ENCODE measurements around the gene SSH3. TPM values are rescaled to one million over a fixed set of nuclear protein-coding genes. Genes with fewer than 3 reads are reported as not detected.

The SSH3 gene
- total and polyA plus RNA-seq, 4 donors = 4.8 to 10.4 (median 8.1) TPM

DNA sequence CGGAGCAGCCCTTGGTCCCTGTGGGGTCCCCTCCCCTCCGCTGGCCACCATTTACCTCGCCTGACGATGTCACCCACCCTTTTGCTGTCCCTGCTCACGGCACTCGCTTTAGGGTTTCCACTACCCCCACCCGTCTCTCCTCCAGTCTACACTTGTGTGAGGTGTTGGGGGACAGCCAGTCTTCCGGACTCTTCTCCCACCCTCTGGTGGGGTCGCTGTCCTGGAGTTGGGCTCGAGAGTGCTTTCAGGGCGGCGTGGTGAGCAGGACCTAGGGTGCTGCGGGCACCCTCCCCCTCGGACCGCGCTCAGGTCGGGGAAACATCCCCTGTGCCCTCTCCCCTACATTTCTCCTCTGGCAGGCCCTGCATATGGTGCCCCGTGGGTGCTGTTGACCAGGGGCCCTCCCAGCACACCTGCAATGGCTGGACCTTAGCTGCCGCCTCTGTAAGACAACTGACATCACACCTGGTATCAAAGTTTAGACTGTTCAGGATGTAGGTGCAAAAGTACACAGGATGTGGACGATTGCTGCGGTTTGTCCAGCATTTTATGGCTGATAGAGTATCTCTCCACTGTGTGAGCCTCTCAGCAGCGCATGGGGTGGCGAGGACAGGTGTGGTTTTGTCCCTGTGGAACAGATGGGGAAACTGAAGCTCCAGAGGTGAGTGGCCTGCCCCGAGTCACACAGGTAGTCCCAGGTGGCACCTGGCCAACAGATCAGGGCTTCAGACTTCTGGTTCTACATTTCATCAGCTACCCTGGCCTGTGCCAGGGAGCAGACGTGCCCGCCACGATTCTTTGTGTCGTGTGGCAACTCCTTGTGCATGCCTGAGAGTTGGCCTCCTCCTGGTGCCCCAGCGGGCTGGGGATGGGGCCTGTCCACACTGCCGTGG is 35.9 kb upstream of the SSH3 start (continued):
- TF ChIP-seq, protein P1, sequence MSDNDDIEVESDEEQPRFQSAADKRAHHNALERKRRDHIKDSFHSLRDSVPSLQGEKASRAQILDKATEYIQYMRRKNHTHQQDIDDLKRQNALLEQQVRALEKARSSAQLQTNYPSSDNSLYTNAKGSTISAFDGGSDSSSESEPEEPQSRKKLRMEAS (IDR thresholded peaks at IDR 0.05) = no peak
- TF ChIP-seq NR2F2 (IDR thresholded peaks at IDR 0.05) (no peak), RXRA (IDR thresholded peaks at IDR 0.05) (peak; percentile 38 to 47), EGR1 (IDR thresholded peaks at IDR 0.05; ENCODE audit: low read depth in 2 of 2) (no peak), GABPA (IDR thresholded peaks at IDR 0.05 in 1 of 2, conservative IDR thresholded peaks at IDR 0.05 in 1 of 2) (peak in 1 of 2 donors; percentile 20), SP1 (IDR thresholded peaks at IDR 0.05) (peak; percentile 46), YY1 (IDR thresholded peaks at IDR 0.05) (peak; percentile 26)
- TF ChIP-seq, protein P2, sequence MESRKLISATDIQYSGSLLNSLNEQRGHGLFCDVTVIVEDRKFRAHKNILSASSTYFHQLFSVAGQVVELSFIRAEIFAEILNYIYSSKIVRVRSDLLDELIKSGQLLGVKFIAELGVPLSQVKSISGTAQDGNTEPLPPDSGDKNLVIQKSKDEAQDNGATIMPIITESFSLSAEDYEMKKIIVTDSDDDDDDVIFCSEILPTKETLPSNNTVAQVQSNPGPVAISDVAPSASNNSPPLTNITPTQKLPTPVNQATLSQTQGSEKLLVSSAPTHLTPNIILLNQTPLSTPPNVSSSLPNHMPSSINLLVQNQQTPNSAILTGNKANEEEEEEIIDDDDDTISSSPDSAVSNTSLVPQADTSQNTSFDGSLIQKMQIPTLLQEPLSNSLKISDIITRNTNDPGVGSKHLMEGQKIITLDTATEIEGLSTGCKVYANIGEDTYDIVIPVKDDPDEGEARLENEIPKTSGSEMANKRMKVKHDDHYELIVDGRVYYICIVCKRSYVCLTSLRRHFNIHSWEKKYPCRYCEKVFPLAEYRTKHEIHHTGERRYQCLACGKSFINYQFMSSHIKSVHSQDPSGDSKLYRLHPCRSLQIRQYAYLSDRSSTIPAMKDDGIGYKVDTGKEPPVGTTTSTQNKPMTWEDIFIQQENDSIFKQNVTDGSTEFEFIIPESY (IDR thresholded peaks at IDR 0.05) = no peak

DNA sequence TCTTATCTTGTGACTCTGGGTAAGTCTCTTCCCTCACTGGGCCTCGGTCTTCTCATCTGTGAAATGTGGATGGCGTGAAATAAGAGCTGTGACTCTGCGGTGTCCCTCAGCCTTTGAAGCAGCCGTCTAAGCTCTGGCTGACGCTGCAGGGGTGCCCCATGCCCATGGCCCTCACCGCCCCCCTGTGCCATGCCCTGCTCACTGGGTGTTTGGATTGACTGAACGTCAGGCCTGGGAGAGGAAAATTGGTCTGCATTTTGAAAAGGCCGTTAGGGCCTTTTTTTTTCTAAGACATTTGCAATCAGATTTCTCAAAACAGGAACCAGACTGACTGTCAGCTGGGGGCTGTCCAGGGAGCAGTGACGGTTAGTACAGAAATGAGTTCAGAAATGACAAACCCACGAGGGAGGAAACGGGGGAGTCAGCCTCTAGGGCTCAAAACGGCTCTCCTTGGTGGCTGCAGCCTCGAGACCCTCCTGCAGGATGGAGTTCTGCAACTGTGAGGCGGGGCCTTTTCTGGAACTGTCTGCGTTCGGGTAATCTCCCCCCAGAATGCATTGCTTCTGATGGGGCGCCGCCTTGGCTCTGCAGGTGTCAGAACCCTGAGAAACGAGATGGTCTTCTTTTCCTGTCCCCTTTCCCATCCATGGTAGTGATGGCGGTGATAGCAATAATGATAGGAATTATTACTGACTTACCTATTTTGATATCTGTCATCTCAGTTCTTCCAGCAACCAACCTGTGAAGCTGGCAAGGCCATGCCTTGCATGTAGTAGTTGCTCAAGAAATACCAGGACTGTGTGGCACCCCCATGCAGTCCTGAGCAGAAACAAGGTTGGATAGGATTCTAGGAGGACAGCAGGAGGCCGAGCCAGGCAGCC is 35.0 kb upstream of the SSH3 start:
- H3K27ac ChIP-seq (ENCODE audit: low read depth in 1 of 2, low read length in 2 of 2) = peak overlapping the region; percentile 84 to 85
- H3K4me3 ChIP-seq (ENCODE audit: low read depth in 1 of 3, low read length in 3 of 3) = peak overlapping the region in 2 of 3 donors; percentile 79
- TF ChIP-seq, protein P3, sequence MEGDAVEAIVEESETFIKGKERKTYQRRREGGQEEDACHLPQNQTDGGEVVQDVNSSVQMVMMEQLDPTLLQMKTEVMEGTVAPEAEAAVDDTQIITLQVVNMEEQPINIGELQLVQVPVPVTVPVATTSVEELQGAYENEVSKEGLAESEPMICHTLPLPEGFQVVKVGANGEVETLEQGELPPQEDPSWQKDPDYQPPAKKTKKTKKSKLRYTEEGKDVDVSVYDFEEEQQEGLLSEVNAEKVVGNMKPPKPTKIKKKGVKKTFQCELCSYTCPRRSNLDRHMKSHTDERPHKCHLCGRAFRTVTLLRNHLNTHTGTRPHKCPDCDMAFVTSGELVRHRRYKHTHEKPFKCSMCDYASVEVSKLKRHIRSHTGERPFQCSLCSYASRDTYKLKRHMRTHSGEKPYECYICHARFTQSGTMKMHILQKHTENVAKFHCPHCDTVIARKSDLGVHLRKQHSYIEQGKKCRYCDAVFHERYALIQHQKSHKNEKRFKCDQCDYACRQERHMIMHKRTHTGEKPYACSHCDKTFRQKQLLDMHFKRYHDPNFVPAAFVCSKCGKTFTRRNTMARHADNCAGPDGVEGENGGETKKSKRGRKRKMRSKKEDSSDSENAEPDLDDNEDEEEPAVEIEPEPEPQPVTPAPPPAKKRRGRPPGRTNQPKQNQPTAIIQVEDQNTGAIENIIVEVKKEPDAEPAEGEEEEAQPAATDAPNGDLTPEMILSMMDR (IDR thresholded peaks at IDR 0.05; ENCODE audit: low read depth, low read length, missing input control) = no peak
- TF ChIP-seq, protein P4, sequence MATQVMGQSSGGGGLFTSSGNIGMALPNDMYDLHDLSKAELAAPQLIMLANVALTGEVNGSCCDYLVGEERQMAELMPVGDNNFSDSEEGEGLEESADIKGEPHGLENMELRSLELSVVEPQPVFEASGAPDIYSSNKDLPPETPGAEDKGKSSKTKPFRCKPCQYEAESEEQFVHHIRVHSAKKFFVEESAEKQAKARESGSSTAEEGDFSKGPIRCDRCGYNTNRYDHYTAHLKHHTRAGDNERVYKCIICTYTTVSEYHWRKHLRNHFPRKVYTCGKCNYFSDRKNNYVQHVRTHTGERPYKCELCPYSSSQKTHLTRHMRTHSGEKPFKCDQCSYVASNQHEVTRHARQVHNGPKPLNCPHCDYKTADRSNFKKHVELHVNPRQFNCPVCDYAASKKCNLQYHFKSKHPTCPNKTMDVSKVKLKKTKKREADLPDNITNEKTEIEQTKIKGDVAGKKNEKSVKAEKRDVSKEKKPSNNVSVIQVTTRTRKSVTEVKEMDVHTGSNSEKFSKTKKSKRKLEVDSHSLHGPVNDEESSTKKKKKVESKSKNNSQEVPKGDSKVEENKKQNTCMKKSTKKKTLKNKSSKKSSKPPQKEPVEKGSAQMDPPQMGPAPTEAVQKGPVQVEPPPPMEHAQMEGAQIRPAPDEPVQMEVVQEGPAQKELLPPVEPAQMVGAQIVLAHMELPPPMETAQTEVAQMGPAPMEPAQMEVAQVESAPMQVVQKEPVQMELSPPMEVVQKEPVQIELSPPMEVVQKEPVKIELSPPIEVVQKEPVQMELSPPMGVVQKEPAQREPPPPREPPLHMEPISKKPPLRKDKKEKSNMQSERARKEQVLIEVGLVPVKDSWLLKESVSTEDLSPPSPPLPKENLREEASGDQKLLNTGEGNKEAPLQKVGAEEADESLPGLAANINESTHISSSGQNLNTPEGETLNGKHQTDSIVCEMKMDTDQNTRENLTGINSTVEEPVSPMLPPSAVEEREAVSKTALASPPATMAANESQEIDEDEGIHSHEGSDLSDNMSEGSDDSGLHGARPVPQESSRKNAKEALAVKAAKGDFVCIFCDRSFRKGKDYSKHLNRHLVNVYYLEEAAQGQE (IDR thresholded peaks at IDR 0.05) = no peak
- TF ChIP-seq SP1 (IDR thresholded peaks at IDR 0.05) = no peak
- TF ChIP-seq HNF4A (conservative IDR thresholded peaks at IDR 0.05) = no peak
- TF ChIP-seq HNF4G (IDR thresholded peaks at IDR 0.05) = no peak
- TF ChIP-seq, protein P2 (IDR thresholded peaks at IDR 0.05) = no peak
- TF ChIP-seq YY1 (IDR thresholded peaks at IDR 0.05) = no peak
- TF ChIP-seq, protein P1 (IDR thresholded peaks at IDR 0.05) = no peak
- no peak for TF ChIP-seq FOXA1 (IDR thresholded peaks at IDR 0.05)
- no peak for TF ChIP-seq GABPA (IDR thresholded peaks at IDR 0.05 in 1 of 2, conservative IDR thresholded peaks at IDR 0.05 in 1 of 2)
- TF ChIP-seq JUND (IDR thresholded peaks at IDR 0.05) = no peak
- TF ChIP-seq RAD21 (IDR thresholded peaks at IDR 0.05) = no peak
- no peak for TF ChIP-seq EGR1 (IDR thresholded peaks at IDR 0.05; ENCODE audit: low read depth in 2 of 2)
- no peak for DNase-seq (ENCODE audit: low spot score)
- WGBS = 68% methylated on average over 21 of the region's 21 CpGs
- no peaks in the 10 kb centered on the region for H3K27me3 ChIP-seq (ENCODE audit: control insufficient read depth in 4 of 4, insufficient read depth in 4 of 4, low read length in 3 of 4)
- peak overlapping the region; percentile 73 to 77 for H3K9ac ChIP-seq (ENCODE audit: low read depth in 1 of 2, low read length in 2 of 2)
- H3K36me3 ChIP-seq (ENCODE audit: control insufficient read depth in 4 of 4, insufficient read depth in 3 of 4, low read depth in 1 of 4, low read length in 3 of 4) = no peaks in the 10 kb centered on the region
- no peaks in the 10 kb centered on the region for H3K9me3 ChIP-seq (ENCODE audit: control insufficient read depth in 4 of 4, low read length in 3 of 4)
- peaks cover 13 to 72% (median 50%) of the 10 kb centered on the region in 4 donors for H3K4me1 ChIP-seq (ENCODE audit: control insufficient read depth in 4 of 4, insufficient read depth in 4 of 4, low read length in 3 of 4)

Measured in liver (tissue), 9 donors.